Inflammatory macrophage treated with lipopolysaccharide for 4 hours (primary cell): ENCODE results near the gene SHCBP1.
"Not testable (repeated sequence)": the region's sequence is repeated elsewhere in the genome, so short reads cannot be mapped to it uniquely, and the experiment has no call there.

ENCODE experiments used
- DNase-seq: peaks from one replicate; pipeline ENCODE4 v3.0.0-alpha.2; 2020

The SHCBP1 gene

GRCh38 chr16:46621006-46621933 is at the start of gene SHCBP1:
Gene SHCBP1 (minus strand): TSS chr16:46621379. CDS start chr16:46621359, 20 bp downstream.
- DNase-seq = peak; percentile 88

GRCh38 chr16:46662123-46662522 is 40.9 kb upstream of the SHCBP1 start:
- no peak for DNase-seq

- peak; percentile 94 for DNase-seq
These were observed 37.7 kb upstream of the SHCBP1 start for GRCh38 chr16:46658925-46659324.

- no peak for DNase-seq
These were observed 30.1 kb upstream of the SHCBP1 start for GRCh38 chr16:46651305-46651704.

GRCh38 chr16:46650254-46650623 is 29.1 kb upstream of the SHCBP1 start:
- DNase-seq = no peak

GRCh38 chr16:46649588-46650253 is 28.5 kb upstream of the SHCBP1 start:
- DNase-seq = no peak

- no peak for DNase-seq
These were observed 27.5 kb upstream of the SHCBP1 start for GRCh38 chr16:46648656-46649055.

GRCh38 chr16:46638947-46639925 is 18.1 kb upstream of the SHCBP1 start:
- DNase-seq = no peak

GRCh38 chr16:46632778-46633733 is 11.9 kb upstream of the SHCBP1 start:
- DNase-seq = no peak

- peak; percentile 1 for DNase-seq
These were observed 8.4 kb upstream of the SHCBP1 start for GRCh38 chr16:46629331-46630219.

- no peak for DNase-seq
These were observed 6.6 kb upstream of the SHCBP1 start for GRCh38 chr16:46627746-46628145.

- DNase-seq = not testable (repeated sequence)
These were observed 5.5 kb upstream of the SHCBP1 start for GRCh38 chr16:46626681-46627080.

GRCh38 chr16:46624862-46625261 is 3.7 kb upstream of the SHCBP1 start:
- DNase-seq = not testable (repeated sequence)

GRCh38 chr16:46623707-46624106 is 2.5 kb upstream of the SHCBP1 start:
- not testable (repeated sequence) for DNase-seq

- not testable (repeated sequence) for DNase-seq
These were observed 2.1 kb upstream of the SHCBP1 start for GRCh38 chr16:46623246-46623645.

- peak; percentile 25 for DNase-seq
These were observed 926 bp upstream of the SHCBP1 start for GRCh38 chr16:46621934-46622676.

GRCh38 chr16:46620266-46621005 is 743 bp downstream of the SHCBP1 start:
- DNase-seq = peak; percentile 19

- no peak for DNase-seq
These were observed 2.7 kb downstream of the SHCBP1 start for GRCh38 chr16:46618516-46618915.

- DNase-seq = no peak
These were observed 7.2 kb downstream of the SHCBP1 start for GRCh38 chr16:46614006-46614405.
